GM18867 (cell line): ENCODE results near the gene MDM1.
A peak's percentile ranks its signal among the peaks of the same experiment; 100 is the strongest.

Experiments
- ATAC-seq: cut with Tn5 transposase; IDR thresholded peaks from one replicate; pipeline ENCODE4 v1.9.1; 2021; ENCODE audit warnings: mild to moderate bottlenecking, moderate library complexity; ENCODE audit not compliant: unreplicated experiment

Gene MDM1

GRCh38 chr12:68331869-68332727 lies at the start of gene MDM1:
MDM1 (minus strand) TSS chr12:68332362; CDS start chr12:68332245, 117 bp downstream.
- peak; percentile 98 for ATAC-seq

- no peak for ATAC-seq
Observed at GRCh38 chr12:68381476-68382219, 49.5 kb upstream of the MDM1 start.

GRCh38 chr12:68378872-68379606 lies 46.9 kb upstream of the MDM1 start:
- no peak for ATAC-seq

GRCh38 chr12:68377881-68378280 lies 45.7 kb upstream of the MDM1 start:
- ATAC-seq = no peak

- no peak for ATAC-seq
Observed at GRCh38 chr12:68376901-68377300, 44.7 kb upstream of the MDM1 start.

GRCh38 chr12:68375756-68376695 lies 43.9 kb upstream of the MDM1 start:
- no peak for ATAC-seq

- ATAC-seq = peak; percentile 96
Observed at GRCh38 chr12:68374307-68374982, 42.3 kb upstream of the MDM1 start.

GRCh38 chr12:68370667-68371066 lies 38.5 kb upstream of the MDM1 start:
- no peak for ATAC-seq

- ATAC-seq = no peak
Observed at GRCh38 chr12:68370006-68370590, 37.9 kb upstream of the MDM1 start.

- no peak for ATAC-seq
Observed at GRCh38 chr12:68368327-68368726, 36.2 kb upstream of the MDM1 start.

GRCh38 chr12:68367903-68368302 lies 35.7 kb upstream of the MDM1 start:
- ATAC-seq = no peak

GRCh38 chr12:68367116-68367515 lies 35.0 kb upstream of the MDM1 start:
- ATAC-seq = no peak

- peak; percentile 85 for ATAC-seq
Observed at GRCh38 chr12:68364893-68365725, 32.9 kb upstream of the MDM1 start.

GRCh38 chr12:68364328-68364727 lies 32.2 kb upstream of the MDM1 start:
- ATAC-seq = no peak

GRCh38 chr12:68361953-68362352 lies 29.8 kb upstream of the MDM1 start:
- ATAC-seq = no peak

GRCh38 chr12:68359674-68360073 lies 27.5 kb upstream of the MDM1 start:
- peak; percentile 21 for ATAC-seq

GRCh38 chr12:68358532-68359485 lies 26.6 kb upstream of the MDM1 start:
- ATAC-seq = peak; percentile 83
